Panc1 (cell line): ENCODE data around the gene SIPA1L2. TPM values are rescaled to one million over a fixed set of nuclear protein-coding genes. Genes with fewer than 3 reads are reported as not detected.

Experiments
- ATAC-seq: fragments of 200-7000 bp; cut with Tn5 transposase; 2 replicates; pipeline ENCODE4 v1.9.1; 2020; ENCODE audit warnings: mild to moderate bottlenecking, moderate library complexity
- BruUV-seq: library from RNA; stranded (reverse); fragments of 400-500 nt; replicated peaks from 2 replicates; lab custom pipeline; 2021; lab: Mats Ljungman, UMichigan
- CTCF ChIA-PET: fragments of 300-600 bp; sonication (Branson Sonifier 250); formaldehyde crosslinking; loops from one replicate; lab custom pipeline; 2022; ENCODE audit warnings: antibody characterized with exemption; lab: Charles Lee
- POLR2A ChIA-PET: fragments of 300-600 bp; sonication (Branson Sonifier 250); formaldehyde crosslinking; loops from one replicate; lab custom pipeline; 2022; ENCODE audit warnings: antibody characterized with exemption; lab: Charles Lee
- DNase-seq: peaks from one replicate; pipeline ENCODE4 v3.0.0-alpha.2; 2010; ENCODE audit warnings: low read depth, low spot score
- H3K27ac ChIP-seq: 2 replicates; pipeline ENCODE4 v1.5.1; 2011; ENCODE audit warnings: mild to moderate bottlenecking, low read length, inconsistent platforms
- H3K27me3 ChIP-seq: fragments of 200-500 bp; sonication (Bioruptor generic); 2 replicates; pipeline ENCODE4 v1.6.0; 2014; ENCODE audit warnings: low read length, inconsistent platforms; ENCODE audit not compliant: control insufficient read depth, insufficient read depth
- H3K36me3 ChIP-seq: fragments of 200-500 bp; sonication (Bioruptor generic); 2 replicates; pipeline ENCODE4 v1.5.1; 2014; ENCODE audit warnings: inconsistent platforms, mild to moderate bottlenecking, low read length, moderate library complexity; ENCODE audit not compliant: control insufficient read depth, insufficient read depth
- H3K4me1 ChIP-seq: 2 replicates; pipeline ENCODE4 v1.5.1; 2011; ENCODE audit warnings: inconsistent platforms, mild to moderate bottlenecking, low read length, moderate library complexity; ENCODE audit not compliant: control insufficient read depth, insufficient read depth
- H3K4me3 ChIP-seq, 2 experiments: 2 replicates each; pipeline ENCODE4 v1.5.1; 2011 to 2012; ENCODE audit warnings: low read depth in 2 of 2, low read length in 2 of 2, mild to moderate bottlenecking in 2 of 2, inconsistent platforms in 1 of 2, moderate library complexity in 1 of 2
- H3K9me3 ChIP-seq: fragments of 200-500 bp; sonication (Bioruptor generic); 2 replicates; pipeline ENCODE4 v1.5.1; 2014; ENCODE audit warnings: low read depth, mild to moderate bottlenecking, inconsistent platforms, low read length, moderate library complexity; ENCODE audit not compliant: control insufficient read depth, insufficient read depth
- CTCF ChIP-seq: fragments of 450-650 bp; IDR thresholded peaks from 2 replicates; pipeline ENCODE4 v1.5.1; 2017; ENCODE audit warnings: mild to moderate bottlenecking
- POLR2AphosphoS5 ChIP-seq: IDR thresholded peaks from 2 replicates; pipeline ENCODE4 v1.6.1; 2012; ENCODE audit warnings: mild to moderate bottlenecking, low read depth, low read length, moderate library complexity
- REST ChIP-seq, 2 experiments: IDR thresholded peaks; 2 replicates each; pipeline ENCODE4 v1.6.1; 2011 to 2012; ENCODE audit warnings: low read depth in 2 of 2, control low read depth in 1 of 2, low read length in 1 of 2, mild to moderate bottlenecking in 1 of 2, moderate library complexity in 1 of 2; ENCODE audit not compliant: insufficient read depth in 1 of 2
- SIN3A ChIP-seq: IDR thresholded peaks from 2 replicates; pipeline ENCODE4 v1.6.1; 2012; ENCODE audit warnings: low read depth, mild to moderate bottlenecking, low read length, moderate library complexity, borderline replicate concordance; ENCODE audit not compliant: insufficient read depth
- TCF7L2 ChIP-seq: IDR thresholded peaks from 2 replicates; pipeline ENCODE4 v1.6.1; 2011; ENCODE audit warnings: mild to moderate bottlenecking, low read depth, low read length, inconsistent platforms
- in situ Hi-C: cut with HindIII; loops from 2 replicates; pipeline ENCODE4 v1.10.0; 2016; ENCODE audit warnings: low sequenced_read_pairs, low pct_unique_long_range_greater_than_20kb
- intact Hi-C: fragments of 100-400 bp; cut with micrococcal nuclease; formaldehyde crosslinking; loops from one replicate; pipeline ENCODE4 v1.10.0; 2022; ENCODE audit not compliant: unreplicated experiment
- total RNA-seq: library from RNA; stranded (reverse); gene quantifications from one replicate; pipeline ENCODE4 v1.2.1, GENCODE V29; 2021; ENCODE audit not compliant: unreplicated experiment

Gene SIPA1L2
- total RNA-seq, 1 experiment from 2014 or later, result 5.2 TPM

GRCh38 chr1:232620356-232620969, 9.5 kb downstream of the SIPA1L2 start:
- BruUV-seq, result no TSS peak
- H3K9me3 ChIP-seq, result no peaks in the 10 kb centered on the region
- in situ Hi-C loops, result no loop called here
- intact Hi-C loops, result loop anchor here (10.0 kb wide), 1 partner anchor 116 kb away; no protein-coding TSS in a partner anchor
- CTCF ChIA-PET, result no interaction called here
- ATAC-seq (no peak), DNase-seq (no peak)
- POLR2A ChIA-PET, result no interaction called here
- H3K27me3 ChIP-seq, result no peaks in the 10 kb centered on the region
- H3K27ac ChIP-seq, result no peak overlapping the region; the same call in 1 of the 2 replicates
- no peaks in the 10 kb centered on the region for H3K36me3 ChIP-seq
- TF ChIP-seq POLR2AphosphoS5 (no peak), SIN3A (no peak), REST (IDR thresholded peaks at IDR 0.05; ENCODE audit: insufficient read depth in 1 of 2, low read depth in 2 of 2, low read length in 1 of 2) (no peak), TCF7L2 (no peak), CTCF (no peak)
- peaks cover 16% of the 10 kb centered on the region for H3K4me1 ChIP-seq
- H3K4me3 ChIP-seq, result no peak overlapping the region

- no peaks in the 10 kb centered on the region for H3K36me3 ChIP-seq
- H3K27ac ChIP-seq, result no peak overlapping the region
- DNase-seq, result no peak
- H3K4me1 ChIP-seq, result peaks cover 7% of the 10 kb centered on the region
- in situ Hi-C loops (no loop called here), intact Hi-C loops (no loop called here)
- no TSS peak for BruUV-seq
- ChIA-PET CTCF (no interaction called here), POLR2A (no interaction called here)
- no peaks in the 10 kb centered on the region for H3K27me3 ChIP-seq
- TF ChIP-seq POLR2AphosphoS5 (no peak), SIN3A (no peak), TCF7L2 (no peak), REST (IDR thresholded peaks at IDR 0.05; ENCODE audit: insufficient read depth in 1 of 2, low read depth in 2 of 2, low read length in 1 of 2) (no peak), CTCF (no peak)
- ATAC-seq, result no peak
- no peak overlapping the region for H3K4me3 ChIP-seq
- H3K9me3 ChIP-seq, result no peaks in the 10 kb centered on the region
Measured at GRCh38 chr1:232617237-232617636, 12.7 kb downstream of the SIPA1L2 start.
